Uterus (tissue), 2 donors: ENCODE results near the gene OR2A5.

Source experiments
- CTCF ChIP-seq, 4 experiments: fragments of 200-600 bp in 2 of 4; fragments of 450-650 bp in 2 of 4; sonication (generic) in 2 of 4; IDR thresholded peaks; one replicate each; pipeline ENCODE4 v1.5.1; 2016 to 2019; ENCODE audit warnings: antibody characterized with exemption in 4 of 4, mild to moderate bottlenecking in 2 of 4, moderate library complexity in 1 of 4
- POLR2A ChIP-seq, 2 donors: fragments of 450-650 bp; IDR thresholded peaks; one replicate each; pipeline ENCODE4 v1.6.1; 2016; ENCODE audit warnings: antibody characterized with exemption in 2 of 2, mild to moderate bottlenecking in 1 of 2, moderate library complexity in 1 of 2

DNA sequence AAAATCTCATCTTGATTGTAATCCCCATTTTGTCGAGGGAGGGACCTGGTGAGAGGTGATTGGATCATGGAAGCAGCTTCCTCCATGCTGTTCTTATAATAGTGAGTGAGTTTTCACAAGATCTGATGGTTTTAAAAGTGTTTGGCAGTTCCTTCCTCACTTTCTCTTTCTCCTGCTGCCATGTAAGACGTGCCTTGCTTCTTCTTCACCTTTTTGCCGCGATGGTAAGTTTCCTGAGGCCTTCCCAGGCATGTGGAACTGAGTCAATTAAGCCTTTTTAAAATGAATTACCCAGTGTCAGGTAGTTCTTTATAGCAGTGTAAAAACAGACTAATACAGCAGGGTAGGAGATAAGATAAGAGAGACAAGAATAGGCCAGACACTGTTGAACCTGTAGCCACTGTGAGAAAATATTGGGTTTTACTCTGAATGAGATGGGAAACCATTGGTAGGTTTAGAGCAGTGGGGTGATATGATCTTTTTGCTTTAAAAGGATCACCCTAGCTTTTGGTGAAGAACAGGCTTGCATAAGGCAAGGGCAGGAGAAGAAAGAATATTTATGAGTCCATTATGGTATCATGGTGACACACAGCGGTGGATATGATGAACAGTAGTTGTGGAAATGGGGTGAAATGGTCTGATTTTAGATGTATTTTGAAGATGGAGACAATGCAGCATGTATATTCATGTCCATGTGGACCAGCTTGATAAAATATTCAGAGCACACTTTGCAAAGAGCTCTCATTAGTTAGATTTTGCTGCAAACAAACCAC, 37.1 kb upstream of the OR2A5 start:
- TF ChIP-seq CTCF (IDR thresholded peaks at IDR 0.05) = no peak
- no peak for TF ChIP-seq POLR2A (IDR thresholded peaks at IDR 0.05)
